CD4-positive, alpha-beta T cell (primary cell): ENCODE data around the gene AMBRA1. TPM values are rescaled to one million over a fixed set of nuclear protein-coding genes. Genes with fewer than 3 reads are reported as not detected.

Experiments
- ATAC-seq: fragments of 200-7000 bp; cut with Tn5 transposase; one replicate; pipeline ENCODE4 v1.10.0; 2022; ENCODE audit warnings: mild to moderate bottlenecking; ENCODE audit not compliant: poor library complexity
- CTCF ChIA-PET: fragments of 350-600 bp; sonication (Branson Sonifier 250); formaldehyde crosslinking; loops from one replicate; lab custom pipeline; 2021; ENCODE audit warnings: antibody characterized with exemption, inconsistent platforms; lab: Charles Lee
- POLR2A ChIA-PET: fragments of 350-600 bp; sonication (Branson Sonifier 250); formaldehyde crosslinking; loops from one replicate; lab custom pipeline; 2021; ENCODE audit warnings: antibody characterized with exemption, inconsistent platforms; lab: Charles Lee
- DNase-seq, 14 experiments: peaks; one replicate each; pipeline ENCODE4 v3.0.0-alpha.2; 2013 to 2020; ENCODE audit warnings: mixed read lengths in 2 of 14
- H3K27ac ChIP-seq, 2 donors: one replicate each; pipeline versions ENCODE4 v1.5.1 to v1.7.0; 2013; ENCODE audit warnings: low read length in 2 of 2, low read depth in 1 of 2, mild to moderate bottlenecking in 1 of 2
- H3K27me3 ChIP-seq, 2 experiments: 1 replicate in 1 of 2; 2 replicates in 1 of 2; pipeline versions ENCODE4 v1.6.1 to v1.7.0; 2013; ENCODE audit warnings: low read length in 2 of 2, control low read depth in 1 of 2, mild to moderate bottlenecking in 1 of 2, moderate library complexity in 1 of 2; ENCODE audit not compliant: insufficient read depth in 2 of 2, control insufficient read depth in 1 of 2
- H3K36me3 ChIP-seq: one replicate; pipeline ENCODE4 v1.6.1; 2013; ENCODE audit warnings: low read length, control low read depth; ENCODE audit not compliant: insufficient read depth
- H3K4me1 ChIP-seq: one replicate; pipeline ENCODE4 v1.6.1; 2013; ENCODE audit warnings: low read length, control low read depth; ENCODE audit not compliant: insufficient read depth
- H3K4me3 ChIP-seq: one replicate; pipeline ENCODE4 v1.5.1; 2013; ENCODE audit warnings: mild to moderate bottlenecking, low read length, moderate library complexity
- H3K9me3 ChIP-seq, 2 experiments: 1 replicate in 1 of 2; 2 replicates in 1 of 2; pipeline versions ENCODE4 v1.6.1 to v1.7.0; 2013; ENCODE audit warnings: low read length in 2 of 2, mild to moderate bottlenecking in 2 of 2, control low read depth in 1 of 2, moderate library complexity in 1 of 2; ENCODE audit not compliant: control insufficient read depth in 1 of 2, insufficient read depth in 1 of 2
- H3K27ac Mint-ChIP-seq: one replicate; pipeline ENCODE4 v1.8.0; 2020; ENCODE audit warnings: mixed read lengths
- H3K27me3 Mint-ChIP-seq: one replicate; pipeline ENCODE4 v1.8.0; 2021; ENCODE audit warnings: mixed read lengths
- H3K36me3 Mint-ChIP-seq: one replicate; pipeline ENCODE4 v1.8.0; 2021; ENCODE audit warnings: low read depth, mixed read lengths
- H3K4me1 Mint-ChIP-seq: one replicate; pipeline ENCODE4 v1.8.0; 2021; ENCODE audit warnings: low read depth, mixed read lengths
- H3K4me3 Mint-ChIP-seq: one replicate; pipeline ENCODE4 v1.8.0; 2020; ENCODE audit warnings: mild to moderate bottlenecking, mixed read lengths
- H3K9me3 Mint-ChIP-seq: one replicate; pipeline ENCODE4 v1.8.0; 2020; ENCODE audit warnings: mixed read lengths
- intact Hi-C, 2 experiments: fragments of 100-400 bp; cut with DNase I in 1 of 2; cut with micrococcal nuclease in 1 of 2; formaldehyde crosslinking; loops; one replicate each; pipeline versions ENCODE4 v1.15.1 to v1.9.0; 2023 to 2025; cut with DNase I, micrococcal nuclease
- total RNA-seq, 174 experiments: library from RNA in 2 of 174; stranded (reverse) in 2 of 174; gene quantifications; one replicate each; pipeline ENCODE4 v1.2.3 and lab custom pipeline; 2021 to 2026
- TF ChIP-seq, protein P1 (sequence below): fragments of 200-600 bp; IDR thresholded peaks from one replicate; pipeline ENCODE4 v1.8.0; 2022; ENCODE audit warnings: antibody characterized with exemption, mild to moderate bottlenecking

AMBRA1 gene
- total RNA-seq, 2 experiments from 2014 or later, result 29.4 to 31.9 TPM

DNA sequence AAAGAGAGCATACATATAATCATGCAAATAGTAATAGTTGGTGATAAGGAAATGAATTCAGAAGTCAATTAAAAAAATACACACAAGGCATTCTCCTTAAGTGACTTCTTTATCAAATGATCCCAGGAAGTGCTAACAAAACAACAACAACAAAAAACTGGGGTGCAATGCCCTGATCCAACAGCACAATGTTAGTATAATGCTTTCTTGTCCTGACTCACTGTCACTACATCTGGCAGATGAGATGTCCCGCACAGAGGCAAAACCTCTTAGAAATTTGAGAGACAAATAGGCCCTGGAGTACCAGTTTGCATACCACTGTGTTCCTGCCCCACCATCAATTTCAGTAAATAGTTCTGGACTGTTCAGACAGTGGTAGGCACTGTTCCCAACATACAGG is 11.0 kb upstream of the AMBRA1 start:
- no peaks in the 10 kb centered on the region for H3K27me3 Mint-ChIP-seq
- CTCF ChIA-PET, result no interaction called here
- ATAC-seq, result no peak

DNA sequence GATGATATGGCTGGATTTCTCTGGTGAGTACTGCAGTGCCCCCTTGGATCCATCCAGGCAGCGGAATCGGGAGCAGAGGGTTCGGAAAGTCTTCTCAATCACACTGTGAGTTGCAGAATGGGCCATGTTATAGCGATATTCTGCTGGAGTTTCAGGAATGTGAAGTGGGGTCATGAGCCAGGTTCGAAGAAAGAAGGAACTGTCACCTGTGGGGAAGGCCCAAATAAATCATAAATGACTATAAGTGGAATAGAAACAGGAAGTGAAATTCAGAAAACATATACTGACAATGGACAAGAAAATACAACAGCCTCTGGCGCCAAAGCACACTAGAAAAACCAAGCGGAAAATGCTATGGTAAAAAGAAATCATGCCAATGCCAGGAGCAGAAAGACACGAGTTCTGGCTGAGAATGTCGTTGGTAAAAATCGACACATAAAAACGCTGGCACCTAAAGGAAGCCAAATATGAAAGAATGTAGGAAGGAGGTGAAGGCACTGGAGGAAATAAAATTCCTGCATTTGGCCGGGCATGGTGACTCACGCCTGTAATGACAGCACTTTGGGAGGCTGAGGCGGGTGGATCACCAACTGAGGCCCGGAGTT is 10.0 kb upstream of the AMBRA1 start:
- POLR2A ChIA-PET, result no interaction called here
- Histone ChIP-seq H3K9me3 (no peaks in the 10 kb centered on the region), H3K27ac (no peak overlapping the region), H3K4me1 (no peaks in the 10 kb centered on the region), H3K4me3 (no peak overlapping the region), H3K27me3 (no peaks in the 10 kb centered on the region), H3K36me3 (peaks cover 7% of the 10 kb centered on the region)
- CTCF ChIA-PET, result no interaction called here
- H3K27me3 Mint-ChIP-seq, result no peaks in the 10 kb centered on the region
- no peak for ATAC-seq
- DNase-seq, result no peak
- no peaks in the 10 kb centered on the region for H3K4me1 Mint-ChIP-seq
- intact Hi-C loops, result no loop called here
- H3K36me3 Mint-ChIP-seq, result peaks cover 5% of the 10 kb centered on the region
- H3K27ac Mint-ChIP-seq, result no peak overlapping the region
- no peaks in the 10 kb centered on the region for H3K9me3 Mint-ChIP-seq
- TF ChIP-seq, protein P1, sequence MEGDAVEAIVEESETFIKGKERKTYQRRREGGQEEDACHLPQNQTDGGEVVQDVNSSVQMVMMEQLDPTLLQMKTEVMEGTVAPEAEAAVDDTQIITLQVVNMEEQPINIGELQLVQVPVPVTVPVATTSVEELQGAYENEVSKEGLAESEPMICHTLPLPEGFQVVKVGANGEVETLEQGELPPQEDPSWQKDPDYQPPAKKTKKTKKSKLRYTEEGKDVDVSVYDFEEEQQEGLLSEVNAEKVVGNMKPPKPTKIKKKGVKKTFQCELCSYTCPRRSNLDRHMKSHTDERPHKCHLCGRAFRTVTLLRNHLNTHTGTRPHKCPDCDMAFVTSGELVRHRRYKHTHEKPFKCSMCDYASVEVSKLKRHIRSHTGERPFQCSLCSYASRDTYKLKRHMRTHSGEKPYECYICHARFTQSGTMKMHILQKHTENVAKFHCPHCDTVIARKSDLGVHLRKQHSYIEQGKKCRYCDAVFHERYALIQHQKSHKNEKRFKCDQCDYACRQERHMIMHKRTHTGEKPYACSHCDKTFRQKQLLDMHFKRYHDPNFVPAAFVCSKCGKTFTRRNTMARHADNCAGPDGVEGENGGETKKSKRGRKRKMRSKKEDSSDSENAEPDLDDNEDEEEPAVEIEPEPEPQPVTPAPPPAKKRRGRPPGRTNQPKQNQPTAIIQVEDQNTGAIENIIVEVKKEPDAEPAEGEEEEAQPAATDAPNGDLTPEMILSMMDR, result no peak
- H3K4me3 Mint-ChIP-seq, result no peak overlapping the region

More for the DNA sequence above, 11.0 kb upstream of the AMBRA1 start:
- Mint-ChIP-seq H3K4me3 (no peak overlapping the region), H3K36me3 (peaks cover 2% of the 10 kb centered on the region), H3K27ac (no peak overlapping the region), H3K9me3 (no peaks in the 10 kb centered on the region), H3K4me1 (no peaks in the 10 kb centered on the region)
- Histone ChIP-seq H3K4me3 (no peak overlapping the region), H3K27ac (no peak overlapping the region), H3K4me1 (no peaks in the 10 kb centered on the region), H3K27me3 (no peaks in the 10 kb centered on the region), H3K9me3 (no peaks in the 10 kb centered on the region), H3K36me3 (peaks cover 7% of the 10 kb centered on the region)
- TF ChIP-seq, protein P1, result no peak
- POLR2A ChIA-PET, result no interaction called here
- DNase-seq, result no peak
- intact Hi-C loops, result no loop called here

DNA sequence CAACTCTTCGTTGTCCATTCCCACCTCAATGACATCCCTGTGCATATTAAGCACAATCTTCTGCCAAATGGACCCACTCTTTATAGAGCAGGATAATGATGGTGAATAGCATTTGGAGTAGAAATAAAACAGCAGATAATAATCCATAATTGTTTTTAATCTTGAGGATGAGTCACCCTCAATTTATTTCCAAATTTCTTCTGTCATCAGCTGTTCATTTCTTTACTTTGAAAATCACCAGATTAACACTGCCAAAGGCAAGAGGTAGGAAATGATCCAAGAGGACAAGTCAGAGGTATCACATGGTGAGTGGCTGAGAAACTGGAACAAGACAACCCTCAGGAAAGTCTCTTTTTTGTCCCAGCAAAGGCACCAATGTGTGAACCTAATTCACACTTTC is 7.3 kb upstream of the AMBRA1 start:
- CTCF ChIA-PET, result no interaction called here
- Mint-ChIP-seq H3K27me3 (no peaks in the 10 kb centered on the region), H3K4me1 (no peaks in the 10 kb centered on the region), H3K27ac (no peak overlapping the region), H3K4me3 (no peak overlapping the region), H3K36me3 (peaks cover 5% of the 10 kb centered on the region), H3K9me3 (no peaks in the 10 kb centered on the region)
- TF ChIP-seq, protein P1, result no peak
- intact Hi-C loops, result no loop called here
- peaks cover 7% of the 10 kb centered on the region for H3K36me3 ChIP-seq
- DNase-seq (no peak), ATAC-seq (no peak)
- no peaks in the 10 kb centered on the region for H3K4me1 ChIP-seq
- no peaks in the 10 kb centered on the region for H3K27me3 ChIP-seq
- no peak overlapping the region for H3K4me3 ChIP-seq
- no peaks in the 10 kb centered on the region for H3K9me3 ChIP-seq
- POLR2A ChIA-PET, result no interaction called here
- no peak overlapping the region for H3K27ac ChIP-seq
